SJSA1 (cell line): Measurements from ENCODE around the gene ITGB3. TPM values are rescaled to one million over a fixed set of nuclear protein-coding genes. Genes with fewer than 3 reads are reported as not detected.
A peak's percentile ranks its signal among the peaks of the same experiment; 100 is the strongest.

Experiments
- DNase-seq, 2 experiments: peaks; one replicate each; pipeline ENCODE4 v3.0.0-alpha.2; 2015 to 2020; ENCODE audit warnings: low spot score in 2 of 2, low read depth in 1 of 2
- H3K27ac ChIP-seq: fragments of 250-450 bp; sonication (Bioruptor Pico); 2 replicates; pipeline ENCODE4 v1.5.1; 2020; ENCODE audit warnings: mild to moderate bottlenecking, moderate library complexity
- H3K27me3 ChIP-seq: fragments of 250-450 bp; sonication (Bioruptor Pico); replicated peaks from 2 replicates; pipeline ENCODE4 v1.5.1; 2020; ENCODE audit warnings: mild to moderate bottlenecking, moderate library complexity
- H3K36me3 ChIP-seq: fragments of 250-450 bp; sonication (Bioruptor Pico); 2 replicates; pipeline ENCODE4 v1.5.1; 2020; ENCODE audit warnings: mild to moderate bottlenecking
- H3K4me1 ChIP-seq: fragments of 250-450 bp; sonication (Bioruptor Pico); replicated peaks from 2 replicates; pipeline ENCODE4 v1.6.1; 2021; ENCODE audit warnings: mild to moderate bottlenecking
- H3K4me3 ChIP-seq: fragments of 250-450 bp; sonication (Bioruptor Pico); 2 replicates; pipeline ENCODE4 v1.5.1; 2020; ENCODE audit warnings: mild to moderate bottlenecking
- H3K9me3 ChIP-seq: fragments of 250-450 bp; sonication (Bioruptor Pico); replicated peaks from 2 replicates; pipeline ENCODE4 v1.5.1; 2020; ENCODE audit warnings: mild to moderate bottlenecking
- total RNA-seq: library from RNA; depleted of rRNA; stranded (reverse); fragments of >200 nt; shearing (Covaris generic); gene quantifications from 2 replicates; pipeline ENCODE4 v1.2.3, GENCODE V29; 2014

The ITGB3 gene
- total RNA-seq, 1 experiment from 2014 or later: 202 TPM

DNA sequence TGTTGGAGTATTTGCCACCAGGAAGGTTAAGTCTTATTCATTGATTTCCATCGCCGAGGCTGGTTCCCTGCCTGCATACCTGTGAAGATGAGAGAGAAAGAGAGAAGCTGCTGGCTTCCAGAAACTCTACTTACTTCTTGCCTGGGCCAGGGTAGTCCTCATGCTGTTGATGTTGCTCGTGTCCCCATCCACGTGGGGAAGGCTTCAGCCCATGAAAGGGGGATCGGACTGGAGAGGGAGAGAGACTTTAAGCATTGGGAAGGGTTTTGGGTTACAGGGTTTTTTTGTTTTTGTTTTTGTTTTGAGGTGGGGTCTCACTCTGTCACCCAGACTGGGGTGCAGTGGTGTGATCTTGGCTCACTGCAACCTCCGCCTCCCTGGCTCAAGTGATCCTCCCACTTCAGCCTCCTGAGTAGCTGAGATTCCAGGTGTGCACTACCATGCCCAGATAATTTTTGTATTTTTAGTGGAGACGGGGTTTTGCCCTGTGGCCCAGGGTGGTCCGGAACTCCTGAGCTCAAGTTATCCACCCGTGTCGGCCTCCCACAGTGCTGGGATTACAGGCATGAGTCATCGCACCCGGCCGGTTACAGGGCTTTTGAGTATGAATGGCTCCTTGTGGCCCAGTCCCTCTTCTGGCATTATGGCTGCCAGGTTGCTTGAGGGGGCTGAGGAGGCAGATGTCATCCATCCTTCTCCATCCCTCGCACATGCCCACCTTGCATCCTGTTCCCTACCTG, 26.6 kb downstream of the ITGB3 start:
- no peaks in the 10 kb centered on the region for H3K27me3 ChIP-seq
- H3K36me3 ChIP-seq: peaks cover 59% of the 10 kb centered on the region
- H3K9me3 ChIP-seq: no peaks in the 10 kb centered on the region
- H3K4me3 ChIP-seq: no peak overlapping the region
- peaks cover 62% of the 10 kb centered on the region for H3K4me1 ChIP-seq
- H3K27ac ChIP-seq: peak overlapping the region; percentile 87
- DNase-seq: peak; percentile 95 to 98

- Histone ChIP-seq H3K9me3 (no peaks in the 10 kb centered on the region), H3K27ac (peak overlapping the region; percentile 87), H3K27me3 (no peaks in the 10 kb centered on the region), H3K36me3 (peaks cover 62% of the 10 kb centered on the region), H3K4me1 (peaks cover 52% of the 10 kb centered on the region), H3K4me3 (no peak overlapping the region)
- no peak for DNase-seq
These were observed 27.6 kb downstream of the ITGB3 start for GRCh38 chr17:47281216-47281615.

DNA sequence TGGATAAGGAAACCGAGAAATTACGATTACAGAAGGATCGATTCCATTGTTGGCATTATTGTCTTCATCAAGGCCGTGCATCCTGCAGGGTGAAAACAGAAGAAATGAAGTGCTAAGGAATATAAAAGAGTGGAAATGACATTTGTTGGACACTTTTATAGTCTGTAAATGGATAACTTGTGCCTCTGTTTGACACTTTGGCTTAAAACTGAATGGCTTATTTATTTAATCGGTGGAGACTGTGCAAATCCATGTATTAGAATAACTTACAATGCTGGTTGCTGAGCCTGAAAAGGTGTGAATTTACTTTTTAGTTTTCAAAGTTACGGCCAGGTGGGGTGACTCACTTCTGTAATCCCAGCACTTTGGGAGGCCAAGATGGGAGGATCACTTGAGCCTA, 31.4 kb downstream of the ITGB3 start:
- Histone ChIP-seq H3K36me3 (peaks cover 94% of the 10 kb centered on the region), H3K27me3 (no peaks in the 10 kb centered on the region), H3K4me1 (peaks cover 17% of the 10 kb centered on the region), H3K4me3 (no peak overlapping the region), H3K9me3 (no peaks in the 10 kb centered on the region), H3K27ac (no peak overlapping the region)
- DNase-seq: no peak

DNA sequence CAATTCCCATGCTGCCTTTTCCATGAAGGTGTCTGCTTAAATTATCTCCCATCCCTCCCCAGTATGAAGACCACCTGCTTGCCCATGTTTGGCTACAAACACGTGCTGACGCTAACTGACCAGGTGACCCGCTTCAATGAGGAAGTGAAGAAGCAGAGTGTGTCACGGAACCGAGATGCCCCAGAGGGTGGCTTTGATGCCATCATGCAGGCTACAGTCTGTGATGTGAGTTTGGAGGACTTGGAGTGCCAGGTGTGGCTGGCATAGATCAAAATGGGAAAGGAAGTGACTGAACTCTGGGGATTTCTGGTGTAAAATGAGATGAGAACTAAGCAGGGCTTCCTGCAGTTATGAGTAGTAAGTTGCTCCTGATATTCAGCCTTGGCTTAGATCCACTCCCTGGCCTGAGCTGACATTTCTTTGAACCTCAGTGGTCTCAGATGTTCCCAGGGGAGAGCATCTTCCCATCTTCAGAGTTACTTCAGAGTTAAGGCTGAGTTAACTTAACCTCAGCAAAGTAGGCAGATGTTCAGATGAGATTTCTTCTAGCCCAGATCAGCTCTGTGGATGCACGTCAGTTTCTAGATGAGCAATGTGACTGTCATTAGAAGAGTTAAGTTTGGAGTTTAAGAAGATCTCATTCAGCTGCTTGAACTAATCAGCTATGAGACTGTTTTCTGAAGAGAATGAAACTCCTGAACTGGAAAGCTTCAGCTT, 32.7 kb downstream of the ITGB3 start:
- H3K9me3 ChIP-seq: no peaks in the 10 kb centered on the region
- DNase-seq: no peak
- H3K27ac ChIP-seq: no peak overlapping the region

GRCh38 chr17:47287068-47287467, 33.4 kb downstream of the ITGB3 start:
- H3K9me3 ChIP-seq: no peaks in the 10 kb centered on the region
- no peak for DNase-seq
- H3K4me3 ChIP-seq: no peak overlapping the region
- peaks cover 97% of the 10 kb centered on the region for H3K36me3 ChIP-seq
- no peak overlapping the region for H3K27ac ChIP-seq
- H3K4me1 ChIP-seq: no peaks in the 10 kb centered on the region
- no peaks in the 10 kb centered on the region for H3K27me3 ChIP-seq

More for the DNA sequence above, 32.7 kb downstream of the ITGB3 start:
- Histone ChIP-seq H3K4me1 (peaks cover 4% of the 10 kb centered on the region), H3K36me3 (peaks cover 97% of the 10 kb centered on the region), H3K4me3 (no peak overlapping the region), H3K27me3 (no peaks in the 10 kb centered on the region)

GRCh38 chr17:47287639-47288038, 34.0 kb downstream of the ITGB3 start:
- H3K9me3 ChIP-seq: no peaks in the 10 kb centered on the region
- no peak overlapping the region for H3K4me3 ChIP-seq
- H3K27me3 ChIP-seq: no peaks in the 10 kb centered on the region
- peaks cover 97% of the 10 kb centered on the region for H3K36me3 ChIP-seq
- no peak overlapping the region for H3K27ac ChIP-seq
- no peak for DNase-seq
- no peaks in the 10 kb centered on the region for H3K4me1 ChIP-seq

- H3K36me3 ChIP-seq: peaks cover 99% of the 10 kb centered on the region
- no peak overlapping the region for H3K27ac ChIP-seq
- no peaks in the 10 kb centered on the region for H3K9me3 ChIP-seq
- peaks cover under 1% of the 10 kb centered on the region; the same call in 1 of the 2 replicates for H3K4me1 ChIP-seq
- no peak for DNase-seq
- H3K4me3 ChIP-seq: no peak overlapping the region
- H3K27me3 ChIP-seq: no peaks in the 10 kb centered on the region
These were observed 35.0 kb downstream of the ITGB3 start for GRCh38 chr17:47288531-47289116.

DNA sequence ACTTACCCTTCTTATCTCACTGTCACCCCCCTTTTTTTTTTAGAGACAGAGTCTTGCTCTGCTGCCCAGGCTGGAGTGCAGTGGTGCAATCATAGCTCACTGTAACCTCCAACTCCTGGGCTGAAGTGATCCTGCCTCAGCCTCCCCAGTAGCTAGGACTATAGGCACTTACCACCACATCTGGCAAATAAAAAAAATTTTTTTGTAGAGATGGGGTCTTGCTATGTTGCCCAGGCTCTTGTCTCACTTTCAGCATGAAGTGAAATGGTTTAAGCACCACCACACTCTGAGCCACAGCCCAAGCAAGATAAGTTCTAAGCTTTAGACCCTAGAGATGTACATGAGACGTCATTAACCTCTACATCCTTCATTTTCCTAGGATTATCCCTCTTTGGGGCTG, 35.7 kb downstream of the ITGB3 start:
- H3K27ac ChIP-seq: no peak overlapping the region
- H3K36me3 ChIP-seq: peaks cover 99% of the 10 kb centered on the region
- H3K9me3 ChIP-seq: no peaks in the 10 kb centered on the region
- peaks cover 7% of the 10 kb centered on the region for H3K4me1 ChIP-seq
- no peaks in the 10 kb centered on the region for H3K27me3 ChIP-seq
- H3K4me3 ChIP-seq: no peak overlapping the region
- no peak for DNase-seq

GRCh38 chr17:47290870-47291241, 37.2 kb downstream of the ITGB3 start:
- Histone ChIP-seq H3K36me3 (peaks cover 97% of the 10 kb centered on the region), H3K4me3 (no peak overlapping the region), H3K9me3 (no peaks in the 10 kb centered on the region)

GRCh38 chr17:47291242-47291873, 37.7 kb downstream of the ITGB3 start:
- DNase-seq: no peak
- Histone ChIP-seq H3K4me1 (peaks cover 13% of the 10 kb centered on the region), H3K27me3 (no peaks in the 10 kb centered on the region), H3K36me3 (peaks cover 97% of the 10 kb centered on the region), H3K4me3 (no peak overlapping the region), H3K9me3 (no peaks in the 10 kb centered on the region), H3K27ac (no peak overlapping the region)

More at GRCh38 chr17:47290870-47291241, 37.2 kb downstream of the ITGB3 start:
- Histone ChIP-seq H3K27me3 (no peaks in the 10 kb centered on the region), H3K27ac (no peak overlapping the region), H3K4me1 (peaks cover 13% of the 10 kb centered on the region)
- DNase-seq: no peak

GRCh38 chr17:47292206-47292605, 38.6 kb downstream of the ITGB3 start:
- DNase-seq: no peak
- Histone ChIP-seq H3K36me3 (peaks cover 97% of the 10 kb centered on the region), H3K27me3 (no peaks in the 10 kb centered on the region), H3K4me3 (no peak overlapping the region), H3K9me3 (no peaks in the 10 kb centered on the region), H3K27ac (no peak overlapping the region), H3K4me1 (peaks cover 13% of the 10 kb centered on the region)

GRCh38 chr17:47295037-47295873, 41.6 kb downstream of the ITGB3 start:
- H3K4me1 ChIP-seq: peaks cover 13% of the 10 kb centered on the region
- DNase-seq: no peak
- H3K4me3 ChIP-seq: no peak overlapping the region
- H3K27me3 ChIP-seq: no peaks in the 10 kb centered on the region
- no peak overlapping the region for H3K27ac ChIP-seq
- peaks cover 95% of the 10 kb centered on the region for H3K36me3 ChIP-seq
- no peaks in the 10 kb centered on the region for H3K9me3 ChIP-seq

GRCh38 chr17:47295874-47296255, 42.2 kb downstream of the ITGB3 start:
- Histone ChIP-seq H3K9me3 (no peaks in the 10 kb centered on the region), H3K27me3 (no peaks in the 10 kb centered on the region), H3K27ac (no peak overlapping the region), H3K36me3 (peaks cover 95% of the 10 kb centered on the region), H3K4me1 (peaks cover 13% of the 10 kb centered on the region), H3K4me3 (no peak overlapping the region)
- DNase-seq: no peak
